Measurements from ENCODE around the gene CBX8. TPM values are rescaled to one million over a fixed set of nuclear protein-coding genes. Genes with fewer than 3 reads are reported as not detected.

CBX8 gene
- total and polyA plus RNA-seq, 2 of the 8 experiments (the other 6 are each of a cell fraction or from before 2014, with no cell fraction given), result 0.09 to 2.1 TPM

GRCh38 chr17:79836510-79836971 lies 39.7 kb upstream of the CBX8 start:
- H3K56ac ChIP-seq (replicated peaks; ENCODE audit: insufficient read length, low read depth, low read length), result no peak overlapping the region
- no peak overlapping the region; a peak in 1 of 7 replicates for H3K9ac ChIP-seq (replicated peaks in 1 of 4; ENCODE audit: extremely low read depth in 1 of 4, low read depth in 3 of 4, low read length in 3 of 4)
- no peak overlapping the region; the same call in 1 of the 2 replicates for H2BK5ac ChIP-seq (ENCODE audit: low read depth, low read length)
- peak overlapping the region; percentile 80; the same call in 1 of the 2 replicates for H3K18ac ChIP-seq (ENCODE audit: extremely low read depth, low read length)
- H2AFZ ChIP-seq (ENCODE audit: low read length), result no peak overlapping the region
- 0 out of 2 replicates have a peak overlapping the region, but pooled peaks have one; percentile 72 for H2BK15ac ChIP-seq (ENCODE audit: low read length)
- peak overlapping the region; percentile 82; the same call in 1 of the 2 replicates for H2AK5ac ChIP-seq (ENCODE audit: low read depth, low read length)
- H3K9me3 ChIP-seq (ENCODE audit: insufficient read depth in 2 of 2, low read depth in 1 of 2, low read length in 1 of 2), result peaks cover 0 to 8% of the 10 kb centered on the region in 2 experiments; a peak in 2 of 4 replicates
- H2BK120ac ChIP-seq (replicated peaks; ENCODE audit: low read depth, low read length), result no peak overlapping the region
- H3K27me3 ChIP-seq (replicated peaks in 1 of 4; ENCODE audit: control insufficient read depth in 3 of 4, extremely low read depth in 1 of 4, insufficient read depth in 3 of 4, low read length in 3 of 4), result peaks cover 58 to 87% (median 83%) of the 10 kb centered on the region in 4 experiments
- peak overlapping the region; percentile 3 to 63 (median 52); a peak in 5 of 8 replicates for H3K4me3 ChIP-seq (ENCODE audit: extremely low read depth in 1 of 4, insufficient read depth in 2 of 4, low read depth in 3 of 4, low read length in 4 of 4)
- H3K36me3 ChIP-seq (ENCODE audit: control insufficient read depth in 2 of 4, insufficient read depth in 4 of 4, low read length in 3 of 4), result peaks cover 0 to 13% (median 0%) of the 10 kb centered on the region in 4 experiments; a peak in 1 of 8 replicates
- no peak overlapping the region for H3K27ac ChIP-seq (ENCODE audit: low read depth, low read length)
- H3K23me2 ChIP-seq (ENCODE audit: low read depth, low read length), result peaks cover 18% of the 10 kb centered on the region; the same call in 1 of the 2 replicates
- no peak overlapping the region for H2BK20ac ChIP-seq (ENCODE audit: low read length)
- H3K4me1 ChIP-seq (replicated peaks in 1 of 4; ENCODE audit: control insufficient read depth in 3 of 4, insufficient read depth in 4 of 4, low read length in 3 of 4), result peaks cover 6 to 50% (median 43%) of the 10 kb centered on the region in 4 experiments
- H2BK12ac ChIP-seq (ENCODE audit: low read depth, low read length), result peak overlapping the region; percentile 75; the same call in 1 of the 2 replicates
- peak overlapping the region; percentile 81 for H4K8ac ChIP-seq (ENCODE audit: extremely low read depth, insufficient read depth, low read length)
- WGBS, 2 experiments (ENCODE audit: extremely low coverage in 1 of 2, insufficient coverage in 1 of 2, insufficient read length in 1 of 2, insufficient replicate concordance in 2 of 2, low coverage in 1 of 2, low lambda C conversion rate in 2 of 2, missing lambda C conversion rate in 1 of 2), result 3% methylated on average over 18 of the region's 18 CpGs; no CpG with 5 or more reads in 1 of the 2 experiments
- no peak overlapping the region for H4K5ac ChIP-seq (ENCODE audit: insufficient read length, low read depth, low read length)
- CTCF ChIA-PET (ENCODE audit: partially characterized antibody), result interaction anchor here (0.9 to 24.7 kb wide), 21 partner anchors 12 to 446 kb away, joined by 3 to 576 read pairs (median 7); partner anchors contain the start of gene CBX8
- H4K91ac ChIP-seq (replicated peaks; ENCODE audit: insufficient read length, low read length), result no peak overlapping the region
- H3K14ac ChIP-seq (ENCODE audit: insufficient read length), result no peak overlapping the region
- H3K4me2 ChIP-seq (ENCODE audit: insufficient read depth in 1 of 2, low read depth in 2 of 2, low read length in 2 of 2), result peak overlapping the region; percentile 75 to 88
- no peaks in the 10 kb centered on the region for H3K79me2 ChIP-seq (ENCODE audit: control insufficient read depth in 1 of 2, insufficient read depth in 2 of 2, low read length in 2 of 2)
- TF ChIP-seq SIN3A (conservative IDR thresholded peaks at IDR 0.05 in 1 of 2, IDR thresholded peaks at IDR 0.05 in 1 of 2; ENCODE audit: low read depth in 1 of 2, low read length in 2 of 2) (no peak), TBP (IDR thresholded peaks at IDR 0.05; ENCODE audit: low read depth, low read length) (no peak), HDAC6 (IDR thresholded peaks at IDR 0.05; ENCODE audit: low read depth, low read length) (no peak), KDM4A (IDR thresholded peaks at IDR 0.05; ENCODE audit: low read depth, low read length, severe bottlenecking) (peak; percentile 0), JUN (IDR thresholded peaks at IDR 0.05; ENCODE audit: low read depth, low read length) (no peak), JUND (IDR thresholded peaks at IDR 0.05; ENCODE audit: low read length) (no peak), CEBPB (IDR thresholded peaks at IDR 0.05; ENCODE audit: low read depth, low read length) (0 out of 2 replicates have a peak, but pooled peaks have one; percentile 10)
- POLR2A ChIA-PET (ENCODE audit: partially characterized antibody), result interaction anchor here (0.7 to 15.2 kb wide), 18 partner anchors 8 to 157 kb away, joined by 3 to 374 read pairs (median 4); partner anchors contain the start of genes CBX2 and CBX8
- DNase-seq (ENCODE audit: low read depth in 1 of 2, low spot score in 2 of 2), result no peak
- no peak overlapping the region for H3K23ac ChIP-seq (ENCODE audit: insufficient read length)
- no peak overlapping the region for H3K4ac ChIP-seq (replicated peaks; ENCODE audit: insufficient read length, low read depth, low read length)
- no peak for FAIRE-seq
- H4K20me1 ChIP-seq (replicated peaks in 1 of 2; ENCODE audit: control insufficient read depth in 1 of 2, insufficient read depth in 2 of 2, low read length in 2 of 2), result peaks cover 7 to 17% of the 10 kb centered on the region in 2 experiments
- no peaks in the 10 kb centered on the region for H3K79me1 ChIP-seq (ENCODE audit: low read depth, low read length)

Measured in H1 (cell line).